Mesendoderm (in vitro differentiated cells): ENCODE measurements around the gene INTS4.
A peak's percentile ranks its signal among the peaks of the same experiment; 100 is the strongest.

Experiments used
- DNase-seq: peaks from one replicate; pipeline ENCODE4 v3.0.0; 2013
- H2AK5ac ChIP-seq: 2 replicates; pipeline ENCODE4 v1.6.1; 2013; ENCODE audit warnings: low read length, inconsistent platforms
- H2BK120ac ChIP-seq: 2 replicates; pipeline ENCODE4 v1.6.1; 2013; ENCODE audit warnings: low read depth, mild to moderate bottlenecking, low read length, moderate library complexity, mixed read lengths
- H2BK15ac ChIP-seq: replicated peaks from 2 replicates; pipeline ENCODE4 v1.6.1; 2013; ENCODE audit warnings: low read depth, mild to moderate bottlenecking, moderate library complexity
- H2BK5ac ChIP-seq: 2 replicates; pipeline ENCODE4 v1.6.1; 2013; ENCODE audit warnings: low read length, inconsistent platforms
- H3K18ac ChIP-seq: 2 replicates; pipeline ENCODE4 v1.6.1; 2013; ENCODE audit warnings: mild to moderate bottlenecking, low read length, mixed read lengths
- H3K23ac ChIP-seq: one replicate; pipeline ENCODE4 v1.6.1; 2013; ENCODE audit warnings: low read length
- H3K27ac ChIP-seq: 2 replicates; pipeline ENCODE4 v1.5.1; 2013; ENCODE audit warnings: low read depth, mild to moderate bottlenecking, inconsistent platforms, low read length, moderate library complexity
- H3K27me3 ChIP-seq: 2 replicates; pipeline ENCODE4 v1.6.1; 2013; ENCODE audit warnings: low read length, control low read depth, mild to moderate bottlenecking, inconsistent platforms; ENCODE audit not compliant: insufficient read depth, poor library complexity
- H3K36me3 ChIP-seq: 2 replicates; pipeline ENCODE4 v1.6.1; 2013; ENCODE audit warnings: low read length, inconsistent platforms; ENCODE audit not compliant: control insufficient read depth, insufficient read depth
- H3K4ac ChIP-seq: one replicate; pipeline ENCODE4 v1.6.1; 2013; ENCODE audit warnings: low read depth, mild to moderate bottlenecking, low read length, moderate library complexity
- H3K4me1 ChIP-seq: 2 replicates; pipeline ENCODE4 v1.6.1; 2013; ENCODE audit warnings: low read depth, low read length, inconsistent platforms; ENCODE audit not compliant: control insufficient read depth
- H3K4me2 ChIP-seq: 2 replicates; pipeline ENCODE4 v1.6.1; 2013; ENCODE audit warnings: low read length
- H3K4me3 ChIP-seq: 2 replicates; pipeline ENCODE4 v1.5.1; 2013; ENCODE audit warnings: mild to moderate bottlenecking, low read length
- H3K56ac ChIP-seq: one replicate; pipeline ENCODE4 v1.6.1; 2013; ENCODE audit warnings: low read length
- H3K79me1 ChIP-seq: 2 replicates; pipeline ENCODE4 v1.6.1; 2013; ENCODE audit warnings: low read length, inconsistent platforms
- H3K79me2 ChIP-seq: 2 replicates; pipeline ENCODE4 v1.6.1; 2013; ENCODE audit warnings: mild to moderate bottlenecking, low read length; ENCODE audit not compliant: control insufficient read depth, insufficient read depth
- H3K9ac ChIP-seq: 2 replicates; pipeline ENCODE4 v1.6.1; 2013; ENCODE audit warnings: low read length, inconsistent platforms
- H4K5ac ChIP-seq: one replicate; pipeline ENCODE4 v1.6.1; 2013; ENCODE audit warnings: low read length
- H4K8ac ChIP-seq: one replicate; pipeline ENCODE4 v1.6.1; 2013; ENCODE audit warnings: low read depth, mild to moderate bottlenecking, control low read depth, low read length, moderate library complexity
- WGBS: extraction: QIAGEN DNeasy Blood & Tissue Kit; methylation state at CpG from one replicate; pipeline ENCODE4 v1.1.7; 2013; ENCODE audit warnings: low lambda C conversion rate, missing lambda C conversion rate; ENCODE audit not compliant: insufficient coverage; ENCODE audit errors: extremely low coverage; 5-methylcytosine and 5-hydroxymethylcytosine counted together

The INTS4 gene

GRCh38 chr11:78010304-78010703 lies 15.8 kb upstream of the INTS4 start:
- H3K79me2 ChIP-seq = no peaks in the 10 kb centered on the region
- H3K18ac ChIP-seq = no peak overlapping the region
- no peak overlapping the region for H2BK120ac ChIP-seq
- no peak overlapping the region for H3K4me2 ChIP-seq
- no peak overlapping the region for H4K8ac ChIP-seq
- H3K36me3 ChIP-seq = no peaks in the 10 kb centered on the region
- H3K23ac ChIP-seq = no peak overlapping the region
- DNase-seq = no peak
- H3K56ac ChIP-seq = no peak overlapping the region
- H4K5ac ChIP-seq = no peak overlapping the region
- no peak overlapping the region for H2AK5ac ChIP-seq
- H3K4ac ChIP-seq = no peak overlapping the region
- no peak overlapping the region for H2BK5ac ChIP-seq
- no peak overlapping the region for H3K9ac ChIP-seq
- no peaks in the 10 kb centered on the region for H3K4me1 ChIP-seq
- no CpG with 5 or more reads among the region's 1 CpG for WGBS
- H3K4me3 ChIP-seq = no peak overlapping the region
- no peaks in the 10 kb centered on the region for H3K79me1 ChIP-seq
- no peak overlapping the region for H2BK15ac ChIP-seq
- no peak overlapping the region for H3K27ac ChIP-seq
- H3K27me3 ChIP-seq = no peaks in the 10 kb centered on the region

GRCh38 chr11:78009062-78009461 lies 14.6 kb upstream of the INTS4 start:
- Histone ChIP-seq H2BK5ac (no peak overlapping the region), H4K5ac (no peak overlapping the region), H4K8ac (no peak overlapping the region), H2BK120ac (no peak overlapping the region), H3K4me3 (no peak overlapping the region), H3K36me3 (no peaks in the 10 kb centered on the region), H3K79me2 (no peaks in the 10 kb centered on the region), H3K79me1 (no peaks in the 10 kb centered on the region), H2AK5ac (no peak overlapping the region), H3K27ac (no peak overlapping the region), H3K4me2 (no peak overlapping the region), H3K4me1 (no peaks in the 10 kb centered on the region), H3K18ac (no peak overlapping the region), H3K56ac (no peak overlapping the region), H3K4ac (no peak overlapping the region), H3K9ac (no peak overlapping the region), H2BK15ac (no peak overlapping the region), H3K27me3 (no peaks in the 10 kb centered on the region), H3K23ac (no peak overlapping the region)
- WGBS = no CpG with 5 or more reads among the region's 2 CpGs
- DNase-seq = no peak

GRCh38 chr11:78000193-78000592 lies 5.7 kb upstream of the INTS4 start:
- H3K56ac ChIP-seq = no peak overlapping the region
- H3K4me1 ChIP-seq = no peaks in the 10 kb centered on the region
- H3K4me2 ChIP-seq = no peak overlapping the region
- no peak overlapping the region for H3K9ac ChIP-seq
- no peaks in the 10 kb centered on the region for H3K27me3 ChIP-seq
- no peaks in the 10 kb centered on the region for H3K79me2 ChIP-seq
- H3K4me3 ChIP-seq = no peak overlapping the region
- no peak overlapping the region for H2BK15ac ChIP-seq
- H3K27ac ChIP-seq = no peak overlapping the region
- no CpG with 5 or more reads among the region's 1 CpG for WGBS
- no peak overlapping the region for H3K23ac ChIP-seq
- H3K79me1 ChIP-seq = no peaks in the 10 kb centered on the region
- no peak overlapping the region for H3K4ac ChIP-seq
- no peaks in the 10 kb centered on the region for H3K36me3 ChIP-seq
- H2BK120ac ChIP-seq = no peak overlapping the region
- H3K18ac ChIP-seq = no peak overlapping the region
- no peak overlapping the region for H4K5ac ChIP-seq
- no peak overlapping the region for H2AK5ac ChIP-seq
- DNase-seq = peak; percentile 95
- no peak overlapping the region for H4K8ac ChIP-seq
- no peak overlapping the region for H2BK5ac ChIP-seq

GRCh38 chr11:77999446-78000030 lies 5.1 kb upstream of the INTS4 start:
- H3K4me3 ChIP-seq = no peak overlapping the region
- no peaks in the 10 kb centered on the region for H3K79me1 ChIP-seq
- no peak overlapping the region for H2BK120ac ChIP-seq
- no peak overlapping the region for H2BK15ac ChIP-seq
- DNase-seq = no peak
- H4K5ac ChIP-seq = no peak overlapping the region
- H3K27me3 ChIP-seq = no peaks in the 10 kb centered on the region
- H2BK5ac ChIP-seq = no peak overlapping the region
- H3K18ac ChIP-seq = no peak overlapping the region
- H3K56ac ChIP-seq = no peak overlapping the region
- H3K79me2 ChIP-seq = no peaks in the 10 kb centered on the region
- H2AK5ac ChIP-seq = no peak overlapping the region
- no peak overlapping the region for H3K27ac ChIP-seq
- H3K4me2 ChIP-seq = no peak overlapping the region
- no peak overlapping the region for H4K8ac ChIP-seq
- WGBS = no CpG with 5 or more reads among the region's 1 CpG
- no peak overlapping the region for H3K4ac ChIP-seq
- no peak overlapping the region for H3K23ac ChIP-seq
- H3K36me3 ChIP-seq = no peaks in the 10 kb centered on the region
- H3K4me1 ChIP-seq = peaks cover 2% of the 10 kb centered on the region
- no peak overlapping the region for H3K9ac ChIP-seq

GRCh38 chr11:77993902-77994301 lies 566 bp downstream of the INTS4 start:
- H4K5ac ChIP-seq = no peak overlapping the region
- H3K9ac ChIP-seq = peak overlapping the region; percentile 73
- no peak overlapping the region for H2AK5ac ChIP-seq
- H3K23ac ChIP-seq = no peak overlapping the region
- H3K4ac ChIP-seq = no peak overlapping the region
- peak overlapping the region; percentile 89 for H3K4me2 ChIP-seq
- no peak overlapping the region for H4K8ac ChIP-seq
- DNase-seq = peak; percentile 19
- WGBS = no CpG with 5 or more reads among the region's 11 CpGs
- H3K56ac ChIP-seq = peak overlapping the region; percentile 87
- no peak overlapping the region for H2BK120ac ChIP-seq
- peaks cover 12% of the 10 kb centered on the region for H3K79me1 ChIP-seq
- H3K79me2 ChIP-seq = peaks cover 11% of the 10 kb centered on the region
- no peaks in the 10 kb centered on the region for H3K36me3 ChIP-seq
- no peak overlapping the region for H2BK15ac ChIP-seq
- H3K27me3 ChIP-seq = no peaks in the 10 kb centered on the region
- peak overlapping the region; percentile 92 for H3K4me3 ChIP-seq
- H2BK5ac ChIP-seq = no peak overlapping the region
- H3K18ac ChIP-seq = no peak overlapping the region
- no peak overlapping the region for H3K27ac ChIP-seq
- peaks cover 4% of the 10 kb centered on the region for H3K4me1 ChIP-seq

- no peak overlapping the region for H3K4me2 ChIP-seq
- H3K4me1 ChIP-seq = peaks cover 4% of the 10 kb centered on the region
- H3K4ac ChIP-seq = no peak overlapping the region
- no peak overlapping the region for H2AK5ac ChIP-seq
- H3K79me1 ChIP-seq = peaks cover 12% of the 10 kb centered on the region
- H3K4me3 ChIP-seq = no peak overlapping the region
- no peak overlapping the region for H3K56ac ChIP-seq
- no peak overlapping the region for H4K8ac ChIP-seq
- H2BK15ac ChIP-seq = no peak overlapping the region
- no peak for DNase-seq
- H3K27ac ChIP-seq = no peak overlapping the region
- H2BK120ac ChIP-seq = no peak overlapping the region
- H3K79me2 ChIP-seq = peaks cover 11% of the 10 kb centered on the region
- no CpG with 5 or more reads among the region's 5 CpGs for WGBS
- no peak overlapping the region for H3K18ac ChIP-seq
- no peaks in the 10 kb centered on the region for H3K36me3 ChIP-seq
- no peak overlapping the region for H2BK5ac ChIP-seq
- no peak overlapping the region for H3K23ac ChIP-seq
- no peak overlapping the region for H3K9ac ChIP-seq
- H3K27me3 ChIP-seq = no peaks in the 10 kb centered on the region
- H4K5ac ChIP-seq = no peak overlapping the region
These were observed 3.5 kb downstream of the INTS4 start for GRCh38 chr11:77990981-77991380.
